Stomach (tissue), 4 donors: ENCODE measurements around the gene DZIP3.

Experiments
- CTCF ChIP-seq, 7 experiments: fragments of 450-650 bp in 4 of 7; fragments of 200-600 bp in 3 of 7; sonication (generic) in 3 of 7; IDR thresholded peaks; one replicate each; pipeline ENCODE4 v1.5.1; 2016 to 2019; ENCODE audit warnings: antibody characterized with exemption in 7 of 7, control low read depth in 2 of 7, mild to moderate bottlenecking in 1 of 7
- EP300 ChIP-seq: sonication (generic); formaldehyde crosslinking; IDR thresholded peaks from one replicate; pipeline ENCODE4 v1.6.1; 2017; ENCODE audit warnings: antibody characterized with exemption
- POLR2A ChIP-seq, 4 donors: fragments of 450-650 bp; IDR thresholded peaks; one replicate each; pipeline ENCODE4 v1.6.1; 2016; ENCODE audit warnings: antibody characterized with exemption in 4 of 4, control low read depth in 2 of 4, mild to moderate bottlenecking in 1 of 4, moderate library complexity in 1 of 4
- POLR2AphosphoS5 ChIP-seq, 3 donors: sonication (generic); formaldehyde crosslinking; IDR thresholded peaks; one replicate each; pipeline ENCODE4 v1.6.1; 2016; ENCODE audit warnings: antibody characterized with exemption in 3 of 3

DNA sequence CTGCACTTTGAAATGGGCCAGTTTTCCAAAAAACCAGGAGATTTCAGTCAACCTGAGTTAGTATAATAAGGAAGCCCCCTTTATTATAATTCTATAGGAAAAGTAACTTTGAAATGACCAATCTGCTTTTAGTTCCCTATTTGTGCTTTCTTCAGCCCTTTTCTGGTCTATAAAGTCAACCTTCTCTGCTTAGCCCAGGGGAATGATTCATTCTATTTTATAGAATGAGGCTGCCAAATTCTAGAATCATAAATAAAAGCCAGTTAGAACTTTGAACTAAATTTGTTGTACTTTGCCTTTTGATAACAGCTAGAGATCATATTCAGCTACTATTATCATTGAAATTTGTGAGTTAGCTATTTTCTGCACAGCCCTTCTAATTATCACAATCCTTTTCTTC, 25.0 kb upstream of the DZIP3 start:
- no peak for TF ChIP-seq EP300
- TF ChIP-seq CTCF (IDR thresholded peaks at IDR 0.05) = no peak
- no peak for TF ChIP-seq POLR2A (IDR thresholded peaks at IDR 0.05)
- no peak for TF ChIP-seq POLR2AphosphoS5 (IDR thresholded peaks at IDR 0.05)
